Hematopoietic multipotent progenitor cell treated with erythropoietin and hydrocortisone succinate and interleukin-3 and kit ligand, for 8 days (in vitro differentiated cells): ENCODE measurements around the gene ARHGAP24.

ENCODE experiments used
- DNase-seq: peaks from one replicate; pipeline ENCODE4 v3.0.0-alpha.2; 2015

Gene ARHGAP24

DNA sequence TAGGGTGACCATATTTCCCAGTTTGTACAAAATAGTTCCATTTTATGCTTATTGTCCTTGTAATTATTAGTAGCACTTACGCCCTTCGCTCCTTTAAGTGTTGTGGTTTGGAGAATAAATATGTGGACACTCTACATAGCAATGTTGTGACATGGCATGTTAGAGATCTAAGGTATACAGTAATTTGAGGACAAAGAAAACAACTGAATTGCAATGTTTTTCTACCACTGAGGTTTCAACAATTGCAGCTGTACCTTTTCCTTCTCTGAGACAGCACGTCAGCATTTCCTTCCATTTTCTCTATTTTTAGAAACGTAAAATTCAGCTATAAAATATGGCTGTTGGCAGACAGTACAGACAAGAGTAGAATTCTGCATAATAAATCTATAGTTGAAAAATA, 561.8 kb downstream of the ARHGAP24 start:
- DNase-seq: no peak

DNA sequence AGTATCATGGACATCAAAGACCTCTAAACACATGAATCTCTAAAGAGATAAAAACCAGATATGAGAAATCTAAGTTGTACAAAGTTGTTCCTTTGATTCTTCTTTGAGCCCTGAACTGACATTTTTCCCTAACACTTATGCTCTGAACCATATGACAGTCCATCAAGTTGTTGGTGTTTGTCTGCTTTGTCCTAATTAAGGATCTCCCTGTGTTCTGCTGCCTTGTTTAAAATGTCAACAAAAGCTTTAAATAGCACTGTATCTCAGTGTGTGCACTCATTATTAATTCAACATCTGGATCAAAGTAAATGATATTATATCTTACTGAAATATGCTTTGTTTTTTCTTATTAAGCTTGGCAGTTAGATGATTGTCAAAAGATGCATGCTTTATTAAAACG, 563.1 kb downstream of the ARHGAP24 start:
- no peak for DNase-seq

DNA sequence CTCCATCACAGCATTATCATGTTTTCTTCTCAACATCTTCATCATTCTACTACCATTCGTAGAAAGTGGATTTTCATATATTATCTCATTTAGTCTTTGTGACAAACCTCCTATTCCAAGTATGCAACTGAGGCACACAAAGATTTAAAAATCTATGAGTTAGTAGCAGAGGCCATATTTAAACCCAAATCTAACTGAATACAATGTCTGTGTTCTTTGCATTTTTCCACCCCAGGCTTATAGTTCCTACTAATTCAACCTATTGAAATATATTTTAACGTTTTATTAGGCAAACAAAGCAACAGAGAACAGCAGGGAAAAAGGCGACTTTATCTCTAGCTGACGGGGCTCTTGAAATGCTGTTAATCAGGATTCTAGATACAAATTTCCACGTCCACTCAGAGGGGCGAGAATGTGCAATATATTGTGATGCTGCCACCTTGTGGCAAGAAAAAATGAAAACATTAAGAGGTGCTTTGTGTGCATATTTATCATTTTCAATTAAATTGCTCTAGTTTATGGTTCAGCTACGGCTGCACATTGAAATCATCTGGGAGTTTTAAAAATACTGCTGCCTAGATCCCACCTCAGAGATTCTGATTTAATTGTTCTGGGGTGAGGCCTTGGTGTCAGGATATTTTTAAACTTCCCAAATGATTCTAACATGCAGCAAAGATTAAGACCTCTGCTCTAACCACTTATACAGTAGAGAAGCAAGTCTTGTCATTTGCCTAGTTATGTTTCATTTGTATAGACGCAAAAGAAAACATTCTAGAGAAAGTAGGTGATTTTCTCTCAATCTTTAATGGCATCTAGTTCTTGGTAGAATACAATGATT, 569.0 kb downstream of the ARHGAP24 start:
- DNase-seq: peak; percentile 61

DNA sequence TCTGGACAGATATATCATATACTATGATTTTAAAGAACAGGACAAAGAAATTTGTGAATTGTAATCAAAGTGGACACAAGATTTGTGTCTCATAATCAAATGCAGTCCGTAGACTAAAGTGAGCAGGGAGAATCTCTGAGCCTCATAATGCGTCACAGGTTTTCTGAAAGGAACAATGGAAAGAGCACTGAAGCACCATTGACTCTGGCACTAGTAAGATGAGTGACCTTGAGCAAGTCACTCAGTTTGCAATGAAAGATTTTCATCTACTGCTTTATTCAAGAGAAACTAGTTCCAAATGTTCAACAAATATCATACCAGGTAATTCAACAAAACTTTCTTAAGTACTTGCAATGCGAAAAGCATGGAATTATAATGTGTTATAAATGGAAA, 569.6 kb downstream of the ARHGAP24 start:
- DNase-seq: no peak

DNA sequence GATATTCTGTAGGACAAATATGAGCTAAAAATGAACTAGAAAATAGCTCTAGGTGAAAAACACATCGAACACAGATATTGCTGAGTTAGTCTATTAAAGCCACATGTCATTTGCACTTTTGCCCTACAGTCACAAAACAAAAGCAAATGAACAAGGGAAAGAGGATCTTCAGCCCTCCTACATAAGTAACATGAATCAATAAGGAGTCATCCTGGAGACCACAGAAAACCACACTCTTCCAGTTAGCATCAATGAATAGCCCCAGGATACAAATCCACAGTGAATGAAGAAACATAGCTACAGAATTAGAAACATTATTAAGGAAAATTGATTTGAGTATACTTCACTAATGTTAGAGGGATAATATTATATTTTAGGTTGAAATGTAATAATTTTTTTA, 573.5 kb downstream of the ARHGAP24 start:
- DNase-seq: no peak

DNA sequence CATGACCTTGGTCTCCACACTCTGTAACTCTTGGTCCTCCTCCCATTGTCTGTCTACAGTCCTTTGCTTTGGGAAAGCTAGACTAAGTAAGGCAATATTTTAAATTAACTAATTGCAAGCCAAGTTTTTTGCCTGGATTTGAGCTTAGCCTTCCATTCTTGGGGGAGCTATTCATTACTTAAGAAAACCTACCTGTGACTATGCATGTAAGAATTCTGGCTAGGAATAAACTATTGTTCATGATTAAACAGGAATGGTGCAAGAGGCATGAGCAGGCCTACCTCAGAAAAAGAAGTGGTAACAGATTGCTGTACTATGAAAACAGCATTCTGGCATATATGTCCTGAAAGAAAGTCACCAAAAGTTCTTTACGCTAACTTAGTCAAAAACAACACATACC, 575.5 kb downstream of the ARHGAP24 start:
- DNase-seq: no peak
